NCI-H69 (cell line): ENCODE results near the gene PARD3.
"Not testable (repeated sequence)": the region's sequence is repeated elsewhere in the genome, so short reads cannot be mapped to it uniquely, and the experiment has no call there.

Experiments
- DNase-seq: peaks from one replicate; lab custom pipeline; 2025; lab: John Stamatoyannopoulos, UW

The PARD3 gene

GRCh38 chr10:34715511-34716187 lies 99.4 kb downstream of the PARD3 start:
- no peak for DNase-seq

GRCh38 chr10:34713875-34714274 lies 101.2 kb downstream of the PARD3 start:
- DNase-seq: no peak

- no peak for DNase-seq
These were observed 103.6 kb downstream of the PARD3 start for GRCh38 chr10:34711500-34711899.

- DNase-seq: no peak
These were observed 104.7 kb downstream of the PARD3 start for GRCh38 chr10:34710391-34710751.

- DNase-seq: no peak
These were observed 105.3 kb downstream of the PARD3 start for GRCh38 chr10:34709637-34710390.

GRCh38 chr10:34707656-34708055 lies 107.4 kb downstream of the PARD3 start:
- DNase-seq: no peak

GRCh38 chr10:34706992-34707391 lies 108.1 kb downstream of the PARD3 start:
- DNase-seq: not testable (repeated sequence)

- no peak for DNase-seq
These were observed 108.9 kb downstream of the PARD3 start for GRCh38 chr10:34706147-34706546.

- DNase-seq: no peak
These were observed 109.5 kb downstream of the PARD3 start for GRCh38 chr10:34705563-34705962.

- no peak for DNase-seq
These were observed 110.4 kb downstream of the PARD3 start for GRCh38 chr10:34704526-34705184.

GRCh38 chr10:34702982-34703381 lies 112.1 kb downstream of the PARD3 start:
- no peak for DNase-seq

GRCh38 chr10:34702093-34702937 lies 112.8 kb downstream of the PARD3 start:
- peak; percentile 24 for DNase-seq

GRCh38 chr10:34701194-34701593 lies 113.9 kb downstream of the PARD3 start:
- no peak for DNase-seq

GRCh38 chr10:34700752-34701151 lies 114.3 kb downstream of the PARD3 start:
- not testable (repeated sequence) for DNase-seq

GRCh38 chr10:34699904-34700517 lies 115.1 kb downstream of the PARD3 start:
- no peak for DNase-seq

- DNase-seq: no peak
These were observed 116.1 kb downstream of the PARD3 start for GRCh38 chr10:34698979-34699378.

GRCh38 chr10:34698248-34698831 lies 116.8 kb downstream of the PARD3 start:
- DNase-seq: no peak

- no peak for DNase-seq
These were observed 117.5 kb downstream of the PARD3 start for GRCh38 chr10:34697351-34698247.

GRCh38 chr10:34696423-34696822 lies 118.7 kb downstream of the PARD3 start:
- DNase-seq: no peak

- DNase-seq: no peak
These were observed 124.6 kb downstream of the PARD3 start for GRCh38 chr10:34690383-34691049.
